Pancreas (tissue), 10 donors: Measurements from ENCODE around the gene PINK1. TPM values are rescaled to one million over a fixed set of nuclear protein-coding genes. Genes with fewer than 3 reads are reported as not detected.
A peak's percentile ranks its signal among the peaks of the same experiment; 100 is the strongest.

Experiments used
- ATAC-seq, 4 donors: fragments of 200-7000 bp; cut with Tn5 transposase; one replicate each; pipeline versions ENCODE4 v1.8.0 to v1.9.1; 2020; ENCODE audit warnings: mild to moderate bottlenecking in 4 of 4, moderate library complexity in 4 of 4
- DNase-seq, 6 donors: peaks; one replicate each; pipeline ENCODE4 v3.0.0-alpha.2; 2020
- FAIRE-seq: peaks from 2 replicates; lab custom pipeline; 2012; peaks lifted over from hg19 to GRCh38; lab: Jason Lieb, UNC
- H3K27ac ChIP-seq, 4 donors: fragments of 200-600 bp; sonication (generic); 1 replicate in 3 of 4; 2 replicates in 1 of 4; pipeline versions ENCODE4 v1.5.0 to v1.8.0; 2020
- H3K27me3 ChIP-seq, 4 donors: fragments of 200-600 bp; one replicate each; pipeline ENCODE4 v1.8.0; 2021
- H3K36me3 ChIP-seq, 3 donors: fragments of 200-600 bp; sonication (generic) in 1 of 3; one replicate each; pipeline versions ENCODE4 v1.5.0 to v1.8.0; 2020 to 2021
- H3K4me1 ChIP-seq, 3 donors: fragments of 200-600 bp; one replicate each; pipeline ENCODE4 v1.8.0; 2021
- H3K4me3 ChIP-seq, 4 donors: fragments of 200-600 bp; sonication (generic) in 2 of 4; one replicate each; pipeline versions ENCODE4 v1.5.0 to v1.8.0; 2020 to 2021
- H3K9me3 ChIP-seq, 4 donors: fragments of 200-600 bp; one replicate each; pipeline ENCODE4 v1.8.0; 2021
- WGBS, 2 donors: extraction: QIAGEN DNeasy Blood & Tissue Kit; methylation state at CpG; one replicate each; pipeline ENCODE4 v1.1.7; 2013; 5-methylcytosine and 5-hydroxymethylcytosine counted together
- intact Hi-C, 3 donors: fragments of 100-400 bp; cut with DNase I; formaldehyde crosslinking; loops; one replicate each; pipeline versions ENCODE4 v1.11.1 to v1.14.2; 2022
- polyA plus RNA-seq, 2 donors: library from polyadenylated mRNA; stranded (reverse); fragments of 200-250 nt; gene quantifications; one replicate each; pipeline ENCODE4 v1.2.3, GENCODE V29; 2013
- total RNA-seq, 6 donors: library from RNA; stranded (reverse); fragmentation: NEBNext Ultra II Directional in 4 of 6; extraction: Animal tissue kit (Norgen Biotek cat#: 25700) in 4 of 6; gene quantifications; one replicate each; pipeline versions ENCODE4 v1.2.1 to v1.2.4, GENCODE V29; 2021 to 2023
- TF ChIP-seq, protein P1 (sequence below), 4 donors: fragments of 200-600 bp; sonication (generic) in 3 of 4; IDR thresholded peaks; one replicate each; pipeline versions ENCODE4 v1.5.0 to v1.8.0; 2021; ENCODE audit warnings: antibody characterized with exemption in 4 of 4
- donor health status: healthy with polysubstance abuse.
- donor health status: DM: no; HTN: no; CAD: no; lungs with moderate emphysema.
- donor health status: DM: no; HTN: no; CAD: no.
- donor health status: control.
- donor health status: control.
- donor health status: Bipolar disorder and iron deficiency.
- donor health status: DM: yes; HTN: yes; CAD: no.
- donor health status: DM: no; HTN: no; CAD: no.
- donor health status: DM: no; HTN: no; CAD: no.
- donor health status: DM: yes; HTN: yes; CAD: no.

Gene PINK1
- total and polyA plus RNA-seq, 8 donors = 15.6 to 38.0 (median 29.0) TPM

DNA sequence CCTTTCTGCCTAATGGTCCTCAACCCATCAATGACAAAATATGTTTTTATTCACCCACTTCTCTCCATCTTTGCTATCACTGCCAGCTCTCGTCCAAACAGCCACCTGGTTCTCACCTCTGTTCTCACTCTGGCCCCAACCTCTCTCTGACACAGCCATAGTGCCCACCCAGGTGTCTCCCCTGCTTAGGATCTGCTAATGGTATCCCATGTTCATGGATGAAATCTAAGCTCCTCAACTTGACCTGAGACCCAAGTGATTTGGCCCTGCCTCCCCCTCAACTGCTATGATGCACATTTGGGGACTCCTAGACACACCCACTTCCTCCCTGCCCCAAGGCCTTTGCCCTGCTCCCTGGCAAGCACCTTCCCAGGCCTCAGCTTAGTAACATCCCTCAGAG is 58.6 kb downstream of the PINK1 start:
- TF ChIP-seq, protein P1, sequence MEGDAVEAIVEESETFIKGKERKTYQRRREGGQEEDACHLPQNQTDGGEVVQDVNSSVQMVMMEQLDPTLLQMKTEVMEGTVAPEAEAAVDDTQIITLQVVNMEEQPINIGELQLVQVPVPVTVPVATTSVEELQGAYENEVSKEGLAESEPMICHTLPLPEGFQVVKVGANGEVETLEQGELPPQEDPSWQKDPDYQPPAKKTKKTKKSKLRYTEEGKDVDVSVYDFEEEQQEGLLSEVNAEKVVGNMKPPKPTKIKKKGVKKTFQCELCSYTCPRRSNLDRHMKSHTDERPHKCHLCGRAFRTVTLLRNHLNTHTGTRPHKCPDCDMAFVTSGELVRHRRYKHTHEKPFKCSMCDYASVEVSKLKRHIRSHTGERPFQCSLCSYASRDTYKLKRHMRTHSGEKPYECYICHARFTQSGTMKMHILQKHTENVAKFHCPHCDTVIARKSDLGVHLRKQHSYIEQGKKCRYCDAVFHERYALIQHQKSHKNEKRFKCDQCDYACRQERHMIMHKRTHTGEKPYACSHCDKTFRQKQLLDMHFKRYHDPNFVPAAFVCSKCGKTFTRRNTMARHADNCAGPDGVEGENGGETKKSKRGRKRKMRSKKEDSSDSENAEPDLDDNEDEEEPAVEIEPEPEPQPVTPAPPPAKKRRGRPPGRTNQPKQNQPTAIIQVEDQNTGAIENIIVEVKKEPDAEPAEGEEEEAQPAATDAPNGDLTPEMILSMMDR (IDR thresholded peaks at IDR 0.05) = no peak
- peaks cover 0 to under 1% (median 0%) of the 10 kb centered on the region in 3 donors for H3K4me1 ChIP-seq
- H3K9me3 ChIP-seq = no peaks in the 10 kb centered on the region
- H3K27ac ChIP-seq = no peak overlapping the region
- H3K36me3 ChIP-seq = no peaks in the 10 kb centered on the region
- intact Hi-C loops = loop anchor here in 1 of 3 donors (10.0 kb wide), 1 partner anchor 503 kb away; no protein-coding TSS in a partner anchor
- no peak overlapping the region for H3K4me3 ChIP-seq
- DNase-seq (no peak), FAIRE-seq (no peak), ATAC-seq (no peak)
- 79 to 83% methylated on average over 1 of the region's 1 CpG for WGBS, 2 donors
- no peaks in the 10 kb centered on the region for H3K27me3 ChIP-seq

DNA sequence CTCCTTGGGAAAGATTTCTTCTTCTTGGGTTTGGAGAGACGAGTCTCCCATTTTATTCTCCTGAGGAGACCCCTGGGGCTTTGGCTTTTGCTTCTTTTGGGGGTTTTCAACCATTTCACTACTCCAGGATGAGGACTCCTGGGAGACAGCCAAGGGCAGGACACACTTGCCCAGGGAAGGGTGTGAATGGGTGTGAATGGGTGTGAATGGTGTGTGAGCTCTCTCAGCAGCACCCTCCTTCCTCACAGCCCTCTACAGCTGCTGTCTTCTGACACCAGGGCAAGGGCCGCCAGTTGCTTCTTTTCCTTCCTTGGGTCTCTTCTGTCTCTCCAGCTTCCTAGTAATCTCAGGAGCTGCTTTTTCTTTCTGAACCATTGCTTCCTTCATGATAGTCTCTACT is 60.4 kb downstream of the PINK1 start:
- Histone ChIP-seq H3K4me3 (no peak overlapping the region), H3K9me3 (no peaks in the 10 kb centered on the region), H3K27ac (no peak overlapping the region), H3K36me3 (no peaks in the 10 kb centered on the region), H3K4me1 (peaks cover 0 to 3% (median 0%) of the 10 kb centered on the region in 3 donors), H3K27me3 (no peaks in the 10 kb centered on the region)
- no peak for ATAC-seq
- no peak for FAIRE-seq
- DNase-seq = no peak
- intact Hi-C loops = loop anchor here in 1 of 3 donors (10.0 kb wide), 1 partner anchor 501 kb away; no protein-coding TSS in a partner anchor
- TF ChIP-seq, protein P1 (IDR thresholded peaks at IDR 0.05) = no peak
- 76 to 87% methylated on average over 2 of the region's 2 CpGs for WGBS, 2 donors

DNA sequence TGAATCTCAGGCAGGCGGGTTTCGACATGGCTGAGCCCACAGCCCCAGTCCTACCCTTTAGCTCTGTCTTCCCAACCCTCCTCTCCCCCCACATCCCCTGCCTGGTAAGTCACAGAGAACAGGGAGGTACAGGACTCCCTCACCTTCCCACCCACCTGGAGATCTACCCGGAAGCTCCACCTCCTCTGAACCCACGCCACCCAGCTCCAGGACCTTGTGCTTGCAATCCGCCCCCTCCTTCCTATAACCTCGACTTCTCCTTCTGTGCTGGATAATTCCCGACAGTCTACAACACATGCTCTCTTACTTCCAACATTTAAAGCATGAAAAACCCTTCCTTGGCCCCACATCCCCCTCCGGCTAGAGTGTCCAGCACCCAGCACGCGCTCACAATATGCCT is 62.3 kb downstream of the PINK1 start:
- no peak for DNase-seq
- Histone ChIP-seq H3K36me3 (no peaks in the 10 kb centered on the region), H3K27me3 (no peaks in the 10 kb centered on the region), H3K4me3 (no peak overlapping the region), H3K4me1 (peaks cover 0 to 3% (median 0%) of the 10 kb centered on the region in 3 donors), H3K9me3 (no peaks in the 10 kb centered on the region), H3K27ac (no peak overlapping the region)
- intact Hi-C loops = loop anchor here in 2 of 3 donors (5.0 to 10.0 kb wide), 2 partner anchors 499 to 502 kb away; no protein-coding TSS in a partner anchor
- TF ChIP-seq, protein P1 (IDR thresholded peaks at IDR 0.05) = no peak
- 75 to 76% methylated on average over 10 of the region's 10 CpGs for WGBS, 2 donors
- ATAC-seq = no peak
- FAIRE-seq = no peak

DNA sequence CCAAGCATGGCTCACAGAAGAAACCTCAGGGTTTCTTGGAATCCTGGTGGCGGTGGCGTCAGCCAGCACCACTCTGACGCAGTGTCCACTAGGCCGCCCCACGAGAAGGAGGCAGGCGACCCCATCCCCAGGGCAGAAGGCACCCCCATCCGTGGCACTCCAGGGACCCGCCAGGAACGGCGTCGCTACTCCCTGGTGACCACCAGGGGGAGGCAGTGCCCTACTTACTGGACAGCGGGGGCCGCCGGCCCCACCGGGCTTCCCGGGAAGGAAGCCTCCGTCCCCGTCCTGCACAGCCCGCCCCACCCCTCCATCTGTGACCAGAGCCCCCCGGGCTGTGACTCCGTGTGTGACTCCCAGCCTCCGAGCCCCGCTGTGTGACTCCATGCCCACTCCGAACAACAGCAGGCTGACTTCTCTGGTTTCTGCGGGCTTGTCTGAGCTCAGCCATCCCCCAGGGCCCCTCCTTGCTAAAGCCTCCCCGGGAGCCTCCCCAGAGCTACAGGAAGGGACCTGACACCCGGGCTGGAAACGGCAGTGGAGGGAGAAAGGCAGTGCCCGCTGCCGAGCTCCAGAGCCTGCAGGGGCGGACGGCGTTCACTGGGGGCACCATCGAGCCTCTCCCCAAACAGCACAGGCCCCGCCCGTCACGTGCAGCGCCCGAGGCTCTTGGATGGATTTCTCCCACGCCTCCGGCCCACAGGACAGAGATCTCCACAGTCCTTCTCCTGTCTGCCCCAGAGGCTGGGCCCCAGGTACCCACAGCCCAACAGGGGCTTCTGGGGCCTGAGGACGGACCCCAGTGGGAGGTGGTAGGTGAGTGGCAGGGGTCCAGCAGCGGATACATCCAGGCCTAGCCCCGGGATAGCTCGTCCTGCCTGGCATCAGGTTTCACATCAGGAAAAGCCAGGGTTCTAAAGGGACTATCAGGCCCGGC is 63.4 kb downstream of the PINK1 start:
- peak overlapping the region; percentile 33 to 63 (median 46) for H3K4me3 ChIP-seq
- TF ChIP-seq, protein P1 (IDR thresholded peaks at IDR 0.05) = peak; percentile 77 to 91 (median 81)
- intact Hi-C loops = loop anchor here in 2 of 3 donors (5.0 to 10.0 kb wide), 2 partner anchors 498 to 501 kb away; no protein-coding TSS in a partner anchor
- peak; percentile 70 to 94 (median 82) for DNase-seq
- no peaks in the 10 kb centered on the region for H3K9me3 ChIP-seq
- no peaks in the 10 kb centered on the region for H3K27me3 ChIP-seq
- H3K36me3 ChIP-seq = no peaks in the 10 kb centered on the region
- peak overlapping the region in 3 of 4 donors; percentile 34 to 64 (median 35) for H3K27ac ChIP-seq
- no peak for FAIRE-seq
- peak; percentile 90 to 97 (median 96) for ATAC-seq
- H3K4me1 ChIP-seq = peaks cover 0 to 3% (median 0%) of the 10 kb centered on the region in 3 donors
- WGBS, 2 donors = 2 to 3% methylated on average over 38 to 46 of the region's 46 CpGs
